IPS-18a (cell line): ENCODE results near the gene ELP1.
"Not testable (repeated sequence)": the region's sequence is repeated elsewhere in the genome, so short reads cannot be mapped to it uniquely, and the experiment has no call there.

Source experiments
- H3K27ac ChIP-seq: one replicate; pipeline ENCODE4 v1.5.1; 2013; ENCODE audit warnings: low read length
- H3K27me3 ChIP-seq: one replicate; pipeline ENCODE4 v1.6.1; 2013; ENCODE audit warnings: mild to moderate bottlenecking, low read length; ENCODE audit not compliant: control insufficient read depth, insufficient read depth
- H3K36me3 ChIP-seq: one replicate; pipeline ENCODE4 v1.6.1; 2013; ENCODE audit warnings: low read depth, low read length; ENCODE audit not compliant: control insufficient read depth
- H3K4me1 ChIP-seq: one replicate; pipeline ENCODE4 v1.6.1; 2013; ENCODE audit warnings: low read depth, low read length; ENCODE audit not compliant: control insufficient read depth
- H3K4me3 ChIP-seq: one replicate; pipeline ENCODE4 v1.5.1; 2013; ENCODE audit warnings: low read length
- H3K9ac ChIP-seq: one replicate; pipeline ENCODE4 v1.6.1; 2013; ENCODE audit warnings: mild to moderate bottlenecking, low read length, moderate library complexity
- H3K9me3 ChIP-seq: one replicate; pipeline ENCODE4 v1.6.1; 2013; ENCODE audit warnings: low read depth, low read length; ENCODE audit not compliant: control insufficient read depth

Gene ELP1, protein sequence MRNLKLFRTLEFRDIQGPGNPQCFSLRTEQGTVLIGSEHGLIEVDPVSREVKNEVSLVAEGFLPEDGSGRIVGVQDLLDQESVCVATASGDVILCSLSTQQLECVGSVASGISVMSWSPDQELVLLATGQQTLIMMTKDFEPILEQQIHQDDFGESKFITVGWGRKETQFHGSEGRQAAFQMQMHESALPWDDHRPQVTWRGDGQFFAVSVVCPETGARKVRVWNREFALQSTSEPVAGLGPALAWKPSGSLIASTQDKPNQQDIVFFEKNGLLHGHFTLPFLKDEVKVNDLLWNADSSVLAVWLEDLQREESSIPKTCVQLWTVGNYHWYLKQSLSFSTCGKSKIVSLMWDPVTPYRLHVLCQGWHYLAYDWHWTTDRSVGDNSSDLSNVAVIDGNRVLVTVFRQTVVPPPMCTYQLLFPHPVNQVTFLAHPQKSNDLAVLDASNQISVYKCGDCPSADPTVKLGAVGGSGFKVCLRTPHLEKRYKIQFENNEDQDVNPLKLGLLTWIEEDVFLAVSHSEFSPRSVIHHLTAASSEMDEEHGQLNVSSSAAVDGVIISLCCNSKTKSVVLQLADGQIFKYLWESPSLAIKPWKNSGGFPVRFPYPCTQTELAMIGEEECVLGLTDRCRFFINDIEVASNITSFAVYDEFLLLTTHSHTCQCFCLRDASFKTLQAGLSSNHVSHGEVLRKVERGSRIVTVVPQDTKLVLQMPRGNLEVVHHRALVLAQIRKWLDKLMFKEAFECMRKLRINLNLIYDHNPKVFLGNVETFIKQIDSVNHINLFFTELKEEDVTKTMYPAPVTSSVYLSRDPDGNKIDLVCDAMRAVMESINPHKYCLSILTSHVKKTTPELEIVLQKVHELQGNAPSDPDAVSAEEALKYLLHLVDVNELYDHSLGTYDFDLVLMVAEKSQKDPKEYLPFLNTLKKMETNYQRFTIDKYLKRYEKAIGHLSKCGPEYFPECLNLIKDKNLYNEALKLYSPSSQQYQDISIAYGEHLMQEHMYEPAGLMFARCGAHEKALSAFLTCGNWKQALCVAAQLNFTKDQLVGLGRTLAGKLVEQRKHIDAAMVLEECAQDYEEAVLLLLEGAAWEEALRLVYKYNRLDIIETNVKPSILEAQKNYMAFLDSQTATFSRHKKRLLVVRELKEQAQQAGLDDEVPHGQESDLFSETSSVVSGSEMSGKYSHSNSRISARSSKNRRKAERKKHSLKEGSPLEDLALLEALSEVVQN (N-terminal part only)

DNA sequence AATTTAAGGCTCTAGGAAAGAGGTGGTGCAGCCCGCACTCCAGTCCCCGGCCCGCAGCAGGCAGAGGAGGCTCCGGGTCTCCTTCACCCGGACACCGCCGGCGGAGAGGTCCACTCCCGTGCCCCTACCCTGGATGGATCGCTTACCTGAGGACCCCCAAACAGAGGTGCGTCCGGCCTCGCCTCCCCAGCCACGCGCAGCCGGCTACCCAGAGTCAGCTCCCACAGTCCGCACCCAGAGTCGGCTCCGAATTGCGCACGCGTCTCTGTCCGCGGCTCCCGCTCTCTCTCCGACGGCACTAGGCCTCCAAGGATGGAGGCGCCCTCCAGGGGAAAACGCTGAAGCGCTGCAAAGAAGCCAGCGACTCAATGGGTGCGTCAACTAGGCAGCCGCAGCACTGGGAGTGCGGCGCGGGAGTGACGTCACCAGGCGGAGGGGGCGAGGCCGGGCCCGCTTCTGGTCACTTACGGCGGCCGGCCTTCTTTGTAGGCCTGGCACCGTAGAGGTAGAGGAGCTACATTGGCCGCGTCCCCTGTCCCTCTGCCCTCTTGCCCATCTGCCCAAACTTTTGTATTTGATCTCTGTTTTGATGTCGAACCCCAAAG, at the start of gene ELP1:
TSS of gene ELP1 (minus strand) at position 407 of the 605 bp plus-strand sequence. CDS start 2,978 bp downstream, outside the sequence.
- H3K27ac ChIP-seq: no peak within 1 kb of the TSS
- peak within 1 kb of the TSS; percentile 97 for H3K4me3 ChIP-seq
- peaks cover 5% of the 10 kb centered on the region for H3K4me1 ChIP-seq
- H3K9ac ChIP-seq: peak within 1 kb of the TSS; percentile 89
- no peaks in the 10 kb centered on the region for H3K27me3 ChIP-seq
- peaks cover 5% of the 10 kb centered on the region for H3K36me3 ChIP-seq
- H3K9me3 ChIP-seq: no peaks in the 10 kb centered on the region

DNA sequence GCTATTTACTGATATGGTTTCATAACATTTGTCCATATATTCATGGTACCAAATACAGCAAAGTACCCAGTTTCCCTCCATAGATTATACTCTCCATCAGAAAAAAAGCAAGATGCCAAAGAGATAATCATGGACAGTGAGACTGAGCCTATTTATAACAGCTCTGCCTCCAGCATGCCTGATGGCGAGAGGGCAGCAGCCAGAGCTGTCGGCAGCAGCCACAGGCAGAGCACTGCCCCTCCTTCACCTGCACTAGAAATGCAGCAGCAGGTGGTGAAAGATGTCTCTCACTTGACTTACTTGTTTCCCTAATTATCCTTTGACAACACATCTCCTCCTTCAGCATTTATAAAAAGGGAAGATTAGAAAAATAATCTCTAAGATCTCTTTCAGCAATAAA, 47.0 kb upstream of the ELP1 start:
- no peaks in the 10 kb centered on the region for H3K4me1 ChIP-seq
- H3K27me3 ChIP-seq: no peaks in the 10 kb centered on the region
- no peaks in the 10 kb centered on the region for H3K9me3 ChIP-seq
- H3K4me3 ChIP-seq: no peak overlapping the region
- peaks cover 38% of the 10 kb centered on the region for H3K36me3 ChIP-seq
- no peak overlapping the region for H3K9ac ChIP-seq
- no peak overlapping the region for H3K27ac ChIP-seq

DNA sequence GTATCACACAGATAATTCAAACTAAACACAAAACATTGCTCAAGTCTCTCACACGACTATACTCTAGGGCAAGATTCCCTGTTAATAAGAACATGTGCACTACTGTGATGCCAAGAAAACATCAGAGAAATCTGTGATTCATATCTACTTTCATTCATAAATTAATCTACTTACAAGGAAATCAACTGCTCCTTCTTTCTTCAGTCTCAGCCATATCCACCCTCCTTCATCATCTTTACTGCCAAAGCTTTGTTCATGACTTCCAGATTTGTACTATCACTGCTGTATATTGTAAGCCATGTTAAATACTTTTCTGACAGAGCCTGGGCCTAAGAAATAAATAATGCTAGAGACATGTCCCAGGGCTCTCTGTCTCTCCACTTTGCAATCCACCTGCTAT, 44.3 kb upstream of the ELP1 start:
- Histone ChIP-seq H3K4me3 (no peak overlapping the region), H3K27me3 (no peaks in the 10 kb centered on the region), H3K27ac (no peak overlapping the region), H3K9me3 (no peaks in the 10 kb centered on the region), H3K9ac (no peak overlapping the region), H3K4me1 (no peaks in the 10 kb centered on the region), H3K36me3 (peaks cover 41% of the 10 kb centered on the region)

DNA sequence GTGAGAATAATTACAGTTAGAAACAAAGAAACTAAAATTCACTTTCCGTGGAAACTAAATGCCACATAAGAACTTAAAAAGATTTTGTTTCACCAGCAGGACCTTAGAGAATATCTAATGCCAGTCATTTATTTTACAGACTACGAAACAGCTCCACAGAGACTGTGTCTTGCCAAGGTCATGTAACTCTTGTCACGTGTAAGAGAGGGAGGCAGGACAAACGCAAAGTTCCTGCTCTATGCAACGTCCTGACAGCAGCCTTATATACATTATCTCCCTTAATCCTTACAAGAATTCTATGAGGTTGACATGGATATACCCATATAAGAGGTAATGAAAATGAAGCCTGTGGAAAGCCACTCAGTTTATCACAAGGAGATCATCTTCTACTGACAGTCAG, 40.0 kb upstream of the ELP1 start:
- Histone ChIP-seq H3K4me3 (no peak overlapping the region), H3K27me3 (no peaks in the 10 kb centered on the region), H3K36me3 (peaks cover 21% of the 10 kb centered on the region), H3K27ac (no peak overlapping the region), H3K9me3 (no peaks in the 10 kb centered on the region), H3K9ac (no peak overlapping the region), H3K4me1 (no peaks in the 10 kb centered on the region)

DNA sequence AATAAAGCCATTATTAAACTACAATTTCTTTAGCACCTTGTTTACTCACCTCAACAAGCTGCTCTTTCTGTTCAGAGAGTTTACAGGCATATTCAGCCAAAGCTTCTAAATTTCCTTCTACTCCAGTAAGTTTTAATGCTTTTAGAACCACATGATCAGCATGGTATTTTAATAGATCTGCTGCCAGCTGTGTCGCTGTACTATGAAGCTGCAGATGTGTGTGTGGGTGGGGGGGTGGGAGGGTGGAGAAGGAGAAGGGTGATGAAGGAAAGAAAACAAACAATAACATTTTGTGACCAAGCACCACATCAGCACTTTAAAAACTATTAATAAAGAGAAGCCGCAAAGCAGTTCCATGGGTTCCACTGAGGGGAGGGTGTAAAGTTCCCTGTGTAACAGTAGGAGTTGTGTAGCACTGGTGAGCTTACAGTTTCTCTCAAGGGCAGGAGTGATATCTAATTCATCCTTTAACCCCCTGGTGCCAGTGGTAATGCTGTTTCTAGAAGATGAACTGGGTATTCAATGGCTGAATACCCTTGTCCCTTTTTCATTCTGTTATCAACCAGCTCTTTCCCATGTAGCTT, 38.8 kb upstream of the ELP1 start:
- Histone ChIP-seq H3K27me3 (no peaks in the 10 kb centered on the region), H3K4me3 (no peak overlapping the region), H3K27ac (no peak overlapping the region), H3K9me3 (no peaks in the 10 kb centered on the region), H3K9ac (no peak overlapping the region), H3K4me1 (no peaks in the 10 kb centered on the region), H3K36me3 (peaks cover 10% of the 10 kb centered on the region)

DNA sequence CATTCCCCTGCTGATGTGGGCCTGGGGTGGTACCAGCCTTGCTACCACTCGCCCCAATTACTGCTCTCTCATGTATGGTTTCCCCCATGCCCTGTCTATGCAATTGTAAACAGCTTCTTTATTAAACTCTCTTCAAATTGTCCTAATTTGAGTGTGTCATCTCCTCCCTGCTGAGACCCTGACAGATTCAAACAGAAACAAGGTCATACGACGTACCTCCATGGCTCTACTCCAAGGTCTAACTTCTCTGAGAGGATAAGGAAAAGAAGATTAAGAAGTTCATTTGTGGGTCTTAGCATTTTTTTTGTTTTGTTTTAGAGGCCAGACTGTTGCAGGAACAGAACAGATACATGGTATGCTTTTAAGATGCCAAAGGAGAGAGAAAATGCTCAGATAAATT, 38.3 kb upstream of the ELP1 start:
- Histone ChIP-seq H3K27ac (no peak overlapping the region), H3K4me1 (no peaks in the 10 kb centered on the region), H3K9me3 (no peaks in the 10 kb centered on the region), H3K36me3 (peaks cover 9% of the 10 kb centered on the region), H3K9ac (no peak overlapping the region), H3K27me3 (no peaks in the 10 kb centered on the region), H3K4me3 (no peak overlapping the region)

DNA sequence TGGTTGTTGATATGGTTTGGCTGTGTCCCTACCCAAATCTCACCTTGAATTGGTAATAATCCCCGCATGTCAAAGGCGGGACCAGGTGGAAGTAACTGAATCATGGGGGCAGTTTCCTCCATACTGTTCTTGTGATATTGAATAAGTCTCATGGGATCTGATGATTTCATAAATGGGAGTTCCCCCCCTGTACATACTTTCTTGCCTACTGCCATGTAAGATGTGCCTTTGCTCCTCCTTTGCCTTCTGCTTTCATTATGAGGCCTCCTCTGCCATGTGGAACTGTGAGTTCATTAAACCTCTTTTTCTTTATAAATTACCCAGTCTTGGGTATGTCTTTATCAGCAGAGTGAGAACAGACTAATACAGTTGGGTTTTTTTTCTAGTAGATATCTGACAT, 37.5 kb upstream of the ELP1 start:
- not testable (repeated sequence) for H3K9me3 ChIP-seq

DNA sequence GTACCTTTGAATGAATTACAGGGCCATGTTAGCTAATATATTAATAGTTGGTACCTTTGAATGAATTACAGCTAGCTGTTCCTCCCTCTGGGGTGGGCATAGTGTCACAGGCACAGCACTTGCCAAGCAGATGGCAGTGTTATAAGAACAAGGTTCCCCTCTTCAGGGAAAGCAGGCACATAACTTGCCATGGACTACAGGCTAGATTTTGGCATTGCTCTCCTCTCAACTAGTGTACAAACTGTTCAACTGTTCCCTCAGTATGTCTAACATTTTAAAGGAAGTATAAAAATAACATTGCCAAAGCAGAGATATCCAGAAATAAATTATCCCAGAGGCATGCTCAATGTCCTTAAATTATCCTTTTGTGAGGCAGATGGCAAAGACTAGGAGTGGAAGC, 34.0 kb upstream of the ELP1 start:
- Histone ChIP-seq H3K27me3 (no peaks in the 10 kb centered on the region), H3K9me3 (no peaks in the 10 kb centered on the region), H3K4me1 (no peaks in the 10 kb centered on the region), H3K4me3 (no peak overlapping the region), H3K36me3 (peaks cover 6% of the 10 kb centered on the region), H3K9ac (no peak overlapping the region), H3K27ac (no peak overlapping the region)

More for the DNA sequence above, 37.5 kb upstream of the ELP1 start:
- H3K4me1 ChIP-seq, H3K4me3 ChIP-seq, H3K27me3 ChIP-seq, H3K36me3 ChIP-seq, H3K9ac ChIP-seq, H3K27ac ChIP-seq: not testable (repeated sequence)

DNA sequence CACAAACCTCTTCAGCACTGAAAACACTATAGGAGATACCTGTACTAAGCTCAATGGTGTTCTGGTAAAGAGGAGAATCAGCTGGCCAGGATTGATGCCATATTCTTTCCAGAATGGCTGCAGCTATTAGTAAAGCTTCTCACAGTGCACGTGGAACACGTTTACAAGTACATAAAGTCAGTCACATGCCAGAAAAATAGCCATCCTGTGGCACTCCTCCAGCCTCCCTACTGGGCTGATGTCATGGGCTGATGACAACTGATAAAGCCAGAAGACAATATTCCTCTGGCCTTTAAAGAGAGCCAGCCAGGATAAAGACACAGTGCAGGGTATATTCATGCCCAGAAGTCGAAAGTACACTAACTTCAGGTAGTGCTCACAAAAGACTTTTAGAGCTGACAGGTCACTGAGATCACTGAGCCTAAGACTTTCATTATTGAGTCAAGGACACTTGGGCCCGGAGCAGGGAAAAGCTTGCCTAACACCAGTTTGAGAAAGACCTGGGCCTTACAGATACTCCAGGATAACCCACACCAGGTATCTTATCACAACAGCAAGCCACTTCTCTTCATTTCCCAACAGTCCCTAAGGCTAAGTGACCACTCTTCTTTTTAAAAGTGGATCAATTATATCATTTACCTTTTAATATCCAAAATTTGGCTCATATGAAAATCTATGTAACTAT, 29.7 kb upstream of the ELP1 start:
- Histone ChIP-seq H3K9ac (no peak overlapping the region), H3K36me3 (peaks cover 3% of the 10 kb centered on the region), H3K27me3 (no peaks in the 10 kb centered on the region)

DNA sequence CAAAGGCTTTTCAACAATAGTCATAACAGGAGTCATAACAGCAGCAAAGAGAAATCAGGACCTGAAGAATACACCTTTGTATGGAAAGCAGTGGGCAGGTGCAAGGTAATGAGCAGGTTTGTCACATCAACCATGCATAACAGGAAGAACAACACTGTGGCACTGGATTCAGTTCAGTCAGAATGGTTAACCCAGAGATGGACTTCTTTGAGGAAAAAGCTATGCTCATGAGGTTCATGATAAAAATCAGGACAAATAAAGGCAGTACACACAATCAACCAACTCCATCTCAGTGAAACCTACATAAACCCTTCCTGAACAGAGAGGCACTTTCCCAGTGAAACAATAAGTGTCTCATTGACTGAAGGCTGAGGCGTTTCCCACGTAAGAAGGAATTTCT, 27.2 kb upstream of the ELP1 start:
- Histone ChIP-seq H3K36me3 (peaks cover 3% of the 10 kb centered on the region), H3K4me1 (no peaks in the 10 kb centered on the region), H3K9me3 (no peaks in the 10 kb centered on the region), H3K9ac (no peak overlapping the region), H3K27ac (no peak overlapping the region), H3K4me3 (no peak overlapping the region), H3K27me3 (no peaks in the 10 kb centered on the region)

More for the DNA sequence above, 29.7 kb upstream of the ELP1 start:
- Histone ChIP-seq H3K9me3 (no peaks in the 10 kb centered on the region), H3K4me1 (no peaks in the 10 kb centered on the region), H3K4me3 (no peak overlapping the region), H3K27ac (no peak overlapping the region)
